Activated CD4-positive, alpha-beta T cell treated with anti-CD3 and anti-CD28 coated beads for 4 hours (primary cell): ENCODE measurements around the gene THRAP3.

Source experiments
- DNase-seq, 2 donors: peaks; one replicate each; pipeline ENCODE4 v3.0.0-alpha.2; 2020

THRAP3 gene

GRCh38 chr1:36303650-36304360, 79.6 kb downstream of the THRAP3 start:
- no peak for DNase-seq

GRCh38 chr1:36304521-36304920, 80.3 kb downstream of the THRAP3 start:
- DNase-seq, result no peak

GRCh38 chr1:36304970-36305914, 81.0 kb downstream of the THRAP3 start:
- DNase-seq, result no peak

- DNase-seq, result no peak
Observed at GRCh38 chr1:36305915-36306209, 81.6 kb downstream of the THRAP3 start.

- DNase-seq, result peak; percentile 47
Observed at GRCh38 chr1:36306210-36306901, 82.1 kb downstream of the THRAP3 start, which contains the start of gene SH3D21. Gene SH3D21 (plus strand): TSS chr1:36306368. CDS start chr1:36306421, 53 bp downstream.

GRCh38 chr1:36306902-36307456, 82.7 kb downstream of the THRAP3 start:
- DNase-seq, result peak; percentile 88 to 90

GRCh38 chr1:36307601-36308330, 83.5 kb downstream of the THRAP3 start:
- DNase-seq, result no peak

GRCh38 chr1:36309397-36309796, 85.2 kb downstream of the THRAP3 start:
- no peak for DNase-seq

GRCh38 chr1:36320291-36320761, 96.1 kb downstream of the THRAP3 start:
- no peak for DNase-seq

- no peak for DNase-seq
Observed at GRCh38 chr1:36320767-36321118, 96.5 kb downstream of the THRAP3 start.

- DNase-seq, result peak in 1 of 2 donors; percentile 26
Observed at GRCh38 chr1:36321119-36321951, 97.1 kb downstream of the THRAP3 start.

GRCh38 chr1:36322041-36322785, 98.0 kb downstream of the THRAP3 start:
- no peak for DNase-seq

GRCh38 chr1:36322786-36323635, 98.8 kb downstream of the THRAP3 start:
- DNase-seq, result no peak

- DNase-seq, result peak in 1 of 2 donors; percentile 33
Observed at GRCh38 chr1:36323636-36324352, 99.6 kb downstream of the THRAP3 start, which contains the start of gene EVA1B. Gene EVA1B (minus strand): TSS chr1:36323645. CDS start chr1:36323037, 608 bp downstream.

GRCh38 chr1:36324353-36324703, 100.1 kb downstream of the THRAP3 start:
- no peak for DNase-seq

GRCh38 chr1:36326499-36326898, 102.3 kb downstream of the THRAP3 start:
- DNase-seq, result no peak

- DNase-seq, result no peak
Observed at GRCh38 chr1:36327421-36328087, 103.3 kb downstream of the THRAP3 start.

GRCh38 chr1:36328088-36328480, 103.8 kb downstream of the THRAP3 start:
- no peak for DNase-seq
